ENCODE results near the gene JMJD1C. TPM values are rescaled to one million over a fixed set of nuclear protein-coding genes. Genes with fewer than 3 reads are reported as not detected.

JMJD1C gene
- total RNA-seq, 4 donors from 2014 or later: 92.0 to 153 (median 124) TPM

DNA sequence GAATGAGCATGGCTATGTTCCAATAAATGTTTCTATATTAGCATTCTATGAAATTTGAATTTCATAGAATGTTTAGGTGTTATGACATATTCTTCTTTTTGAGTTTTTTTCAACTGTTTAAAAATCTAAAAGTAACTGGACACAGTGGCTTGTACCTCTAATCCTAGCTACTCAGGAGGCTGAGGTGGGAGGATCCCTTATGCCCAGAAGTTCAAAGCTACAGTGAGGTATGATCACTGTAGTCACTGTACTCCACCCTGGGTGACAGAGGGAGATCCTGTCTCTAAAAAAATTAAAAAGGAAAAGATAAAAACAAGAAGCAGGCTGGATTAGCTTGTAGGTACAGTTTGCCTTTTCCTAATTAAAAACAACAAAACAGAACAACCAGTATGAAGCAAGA is 237.5 kb downstream of the JMJD1C start:
- Histone ChIP-seq H3K27ac (no peak overlapping the region), H3K4me1 (peaks cover 0 to 9% (median 0%) of the 10 kb centered on the region in 4 donors), H3K36me3 (no peaks in the 10 kb centered on the region), H3K4me3 (no peak overlapping the region), H3K9me3 (no peaks in the 10 kb centered on the region), H3K27me3 (no peaks in the 10 kb centered on the region)
- TF ChIP-seq POLR2A (IDR thresholded peaks at IDR 0.05) (no peak), CTCF (IDR thresholded peaks at IDR 0.05) (no peak)
- DNase-seq: no peak

DNA sequence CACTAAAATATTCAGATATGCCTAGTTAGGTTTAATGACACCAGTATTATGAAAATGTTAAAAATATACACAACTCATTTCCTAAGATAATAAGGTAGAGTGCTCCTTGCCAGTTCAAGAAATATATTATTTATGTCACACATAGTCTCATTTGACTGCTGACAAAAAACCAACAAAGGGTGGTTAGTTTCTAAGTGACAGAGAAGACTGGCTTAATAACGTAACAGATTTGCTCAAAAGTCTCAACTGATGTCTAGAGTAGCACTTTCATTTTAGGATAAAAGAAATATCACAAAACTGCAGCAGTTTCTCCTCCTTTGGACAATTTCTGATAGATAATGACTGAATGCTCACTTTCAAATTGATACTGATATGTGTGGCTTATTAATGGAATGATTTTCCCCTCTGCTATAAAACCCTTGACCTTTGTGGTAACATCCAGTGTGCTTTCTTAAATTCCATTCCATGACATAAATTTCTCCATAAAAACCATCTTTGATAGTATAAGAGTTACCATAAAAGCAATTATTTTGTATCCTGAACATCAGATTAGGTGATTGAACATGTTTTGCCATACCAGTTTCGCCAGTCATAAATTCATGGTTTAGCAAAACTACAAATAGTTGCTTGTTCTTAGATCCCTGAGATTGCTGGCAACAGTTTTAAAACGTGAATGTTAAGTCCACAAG is 238.4 kb downstream of the JMJD1C start:
- Histone ChIP-seq H3K27me3 (no peaks in the 10 kb centered on the region), H3K4me1 (peaks cover 0 to 9% (median 0%) of the 10 kb centered on the region in 4 donors), H3K36me3 (no peaks in the 10 kb centered on the region), H3K27ac (no peak overlapping the region), H3K4me3 (no peak overlapping the region), H3K9me3 (no peaks in the 10 kb centered on the region)
- no peak for TF ChIP-seq CTCF (IDR thresholded peaks at IDR 0.05)
- no peak for TF ChIP-seq POLR2A (IDR thresholded peaks at IDR 0.05)
- no peak for DNase-seq

DNA sequence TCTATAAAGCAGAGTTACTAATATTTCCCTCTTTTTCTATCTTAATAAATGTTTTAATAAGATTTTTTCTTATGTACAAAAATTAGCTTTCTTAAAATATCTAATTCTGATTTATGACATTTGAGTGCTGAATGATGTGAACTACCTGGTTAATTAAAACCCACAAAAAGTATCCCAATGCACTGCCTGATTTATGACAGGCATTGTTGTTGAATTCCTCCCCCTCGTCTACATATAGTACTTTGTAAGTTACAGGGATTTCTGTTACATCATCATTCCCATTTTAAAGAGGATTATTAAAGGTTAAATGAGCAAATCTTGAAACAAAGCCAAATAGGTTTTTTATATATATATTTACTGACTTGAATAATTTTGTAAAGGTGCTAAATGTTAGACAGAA is 241.5 kb downstream of the JMJD1C start:
- DNase-seq: no peak

GRCh38 chr10:63221950-63222349 is 243.8 kb downstream of the JMJD1C start:
- DNase-seq: no peak
- no peaks in the 10 kb centered on the region for H3K27me3 ChIP-seq
- peak overlapping the region in 1 of 4 donors; percentile 17 for H3K27ac ChIP-seq
- H3K36me3 ChIP-seq: no peaks in the 10 kb centered on the region
- no peak overlapping the region for H3K4me3 ChIP-seq
- TF ChIP-seq POLR2A (IDR thresholded peaks at IDR 0.05) (no peak), CTCF (IDR thresholded peaks at IDR 0.05) (no peak)
- H3K4me1 ChIP-seq: peaks cover 0 to 10% (median 2%) of the 10 kb centered on the region in 4 donors
- H3K9me3 ChIP-seq: no peaks in the 10 kb centered on the region

More for the DNA sequence above, 241.5 kb downstream of the JMJD1C start:
- Histone ChIP-seq H3K9me3 (no peaks in the 10 kb centered on the region), H3K27ac (no peak overlapping the region), H3K4me3 (no peak overlapping the region), H3K36me3 (no peaks in the 10 kb centered on the region), H3K27me3 (no peaks in the 10 kb centered on the region), H3K4me1 (peaks cover 0 to 9% (median 2%) of the 10 kb centered on the region in 4 donors)
- TF ChIP-seq CTCF (IDR thresholded peaks at IDR 0.05) (no peak), POLR2A (IDR thresholded peaks at IDR 0.05) (no peak)

GRCh38 chr10:63219749-63220148 is 246.0 kb downstream of the JMJD1C start:
- peaks cover 0 to 7% (median 0%) of the 10 kb centered on the region in 3 donors for H3K36me3 ChIP-seq
- peak overlapping the region in 1 of 4 donors; percentile 26 for H3K27ac ChIP-seq
- no peaks in the 10 kb centered on the region for H3K27me3 ChIP-seq
- no peak for DNase-seq
- TF ChIP-seq POLR2A (IDR thresholded peaks at IDR 0.05) (no peak), CTCF (IDR thresholded peaks at IDR 0.05) (no peak)
- no peak overlapping the region for H3K4me3 ChIP-seq
- H3K4me1 ChIP-seq: peaks cover 0 to 4% (median 2%) of the 10 kb centered on the region in 4 donors
- H3K9me3 ChIP-seq: no peaks in the 10 kb centered on the region
